ENCODE data around the gene PRCD.

The PRCD gene

DNA sequence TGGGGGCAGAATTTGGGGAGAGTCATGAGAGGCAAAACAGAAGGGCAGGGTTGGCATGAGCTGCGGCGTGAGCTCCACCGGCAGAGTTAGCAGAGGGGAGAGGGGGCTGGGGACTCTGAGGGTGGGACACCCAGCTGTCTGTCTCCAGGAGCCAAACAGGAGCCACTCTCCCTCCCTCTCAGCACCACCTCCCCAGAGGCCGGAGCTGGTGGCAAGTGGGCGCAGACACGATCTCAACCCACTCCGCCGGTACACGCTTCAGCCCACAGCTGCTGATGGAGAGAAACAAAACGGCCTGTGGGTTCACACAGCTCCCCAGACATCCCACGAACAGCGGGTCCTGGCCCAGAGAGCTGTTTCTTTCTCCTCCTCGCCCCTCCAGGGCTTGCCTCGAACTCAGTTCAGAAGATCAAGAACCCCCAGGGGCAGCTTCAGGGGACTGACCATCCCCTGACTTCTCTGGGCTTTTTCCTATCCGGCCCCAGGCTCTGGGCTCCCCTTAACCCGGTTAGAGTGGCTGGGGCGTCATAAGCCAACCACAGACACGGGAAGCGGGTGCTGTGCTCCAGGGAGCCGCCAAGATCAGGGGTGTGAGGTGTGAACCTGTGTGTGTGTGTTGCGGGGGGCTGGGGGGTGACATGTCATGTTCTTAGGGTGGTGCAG lies 46.2 kb upstream of the PRCD start:
- no peak overlapping the region for H3K4me3 ChIP-seq (replicated peaks; ENCODE audit: low read depth, low read length)
- TF ChIP-seq, protein P1, sequence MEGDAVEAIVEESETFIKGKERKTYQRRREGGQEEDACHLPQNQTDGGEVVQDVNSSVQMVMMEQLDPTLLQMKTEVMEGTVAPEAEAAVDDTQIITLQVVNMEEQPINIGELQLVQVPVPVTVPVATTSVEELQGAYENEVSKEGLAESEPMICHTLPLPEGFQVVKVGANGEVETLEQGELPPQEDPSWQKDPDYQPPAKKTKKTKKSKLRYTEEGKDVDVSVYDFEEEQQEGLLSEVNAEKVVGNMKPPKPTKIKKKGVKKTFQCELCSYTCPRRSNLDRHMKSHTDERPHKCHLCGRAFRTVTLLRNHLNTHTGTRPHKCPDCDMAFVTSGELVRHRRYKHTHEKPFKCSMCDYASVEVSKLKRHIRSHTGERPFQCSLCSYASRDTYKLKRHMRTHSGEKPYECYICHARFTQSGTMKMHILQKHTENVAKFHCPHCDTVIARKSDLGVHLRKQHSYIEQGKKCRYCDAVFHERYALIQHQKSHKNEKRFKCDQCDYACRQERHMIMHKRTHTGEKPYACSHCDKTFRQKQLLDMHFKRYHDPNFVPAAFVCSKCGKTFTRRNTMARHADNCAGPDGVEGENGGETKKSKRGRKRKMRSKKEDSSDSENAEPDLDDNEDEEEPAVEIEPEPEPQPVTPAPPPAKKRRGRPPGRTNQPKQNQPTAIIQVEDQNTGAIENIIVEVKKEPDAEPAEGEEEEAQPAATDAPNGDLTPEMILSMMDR (IDR thresholded peaks at IDR 0.05; ENCODE audit: low read length, missing control alignments), result no peak
- no peak for DNase-seq (ENCODE audit: low read depth)

- no peak for DNase-seq (ENCODE audit: low read depth)
- no peak overlapping the region for H3K4me3 ChIP-seq (replicated peaks; ENCODE audit: low read depth, low read length)
- TF ChIP-seq, protein P1 (IDR thresholded peaks at IDR 0.05; ENCODE audit: low read length, missing control alignments), result no peak
These were observed 44.0 kb upstream of the PRCD start for GRCh38 chr17:76495663-76496400.

- DNase-seq (ENCODE audit: low read depth), result no peak
- H3K4me3 ChIP-seq (replicated peaks; ENCODE audit: low read depth, low read length), result no peak overlapping the region
- TF ChIP-seq, protein P1 (IDR thresholded peaks at IDR 0.05; ENCODE audit: low read length, missing control alignments), result no peak
These were observed 43.4 kb upstream of the PRCD start for GRCh38 chr17:76496464-76496863.

DNA sequence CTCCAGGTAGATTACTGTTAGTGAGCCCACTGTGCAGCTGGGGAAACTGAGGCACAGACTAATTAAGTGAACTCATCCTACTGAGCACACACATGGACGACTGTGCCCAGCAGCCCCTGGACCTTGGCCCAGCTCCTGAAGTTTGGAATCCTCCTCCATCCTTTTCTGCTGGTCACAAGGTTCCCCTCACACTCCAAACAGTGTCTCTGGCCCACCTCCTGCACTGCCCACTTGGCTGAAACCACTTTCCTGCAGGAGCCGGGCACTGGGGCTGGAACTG lies 42.2 kb upstream of the PRCD start:
- no peak for DNase-seq (ENCODE audit: low read depth)
- H3K4me3 ChIP-seq (replicated peaks; ENCODE audit: low read depth, low read length), result peak overlapping the region; percentile 19
- TF ChIP-seq, protein P1 (IDR thresholded peaks at IDR 0.05; ENCODE audit: low read length, missing control alignments), result no peak

DNA sequence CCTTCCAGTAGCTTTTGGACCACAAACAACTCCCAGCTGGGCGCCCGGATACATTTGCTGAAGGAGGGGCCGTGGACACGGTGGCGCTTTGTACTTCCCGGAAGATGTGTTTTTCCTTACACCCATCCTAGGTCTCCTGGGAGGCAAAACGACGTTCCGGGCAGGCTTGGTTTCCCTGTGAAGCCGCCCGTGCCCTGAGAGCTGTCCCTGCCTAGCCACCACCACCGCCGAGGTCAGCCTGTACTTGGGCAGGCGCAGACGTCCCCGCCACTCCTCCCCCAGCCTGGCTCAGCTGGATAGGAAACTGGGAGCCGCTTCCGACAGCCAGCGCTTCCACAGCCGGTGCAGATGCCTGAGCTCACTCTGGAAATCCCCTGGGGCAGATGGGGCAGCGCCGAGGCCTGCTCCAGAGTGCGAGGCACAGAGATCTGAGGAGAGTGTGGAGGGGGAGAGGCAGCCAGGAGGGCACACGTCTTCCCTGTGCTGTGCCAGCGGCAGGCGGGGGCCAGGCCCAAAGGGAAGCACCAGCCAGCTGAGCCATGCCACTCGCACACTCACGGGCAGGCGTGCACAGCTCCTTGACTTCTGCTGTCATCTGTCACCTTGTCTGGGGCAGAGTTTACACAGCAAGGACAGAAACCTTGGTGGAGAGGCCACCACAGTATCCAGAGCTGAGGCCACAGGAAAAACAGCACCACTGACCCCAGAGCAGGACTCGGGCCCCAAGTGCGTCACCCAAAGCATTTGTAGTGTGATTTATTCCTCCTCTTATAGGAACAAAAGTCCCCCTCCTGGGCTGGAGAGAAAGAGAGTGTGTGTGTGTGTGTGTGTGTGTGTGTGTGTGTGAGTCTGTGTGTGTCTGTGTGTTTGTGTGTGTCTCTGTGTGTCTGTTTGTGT lies 41.6 kb upstream of the PRCD start:
- TF ChIP-seq, protein P1 (IDR thresholded peaks at IDR 0.05; ENCODE audit: low read length, missing control alignments), result no peak
- H3K4me3 ChIP-seq (replicated peaks; ENCODE audit: low read depth, low read length), result peak overlapping the region; percentile 19
- peak; percentile 89 for DNase-seq (ENCODE audit: low read depth)

- H3K4me3 ChIP-seq (replicated peaks; ENCODE audit: low read depth, low read length), result peak overlapping the region; percentile 14
- DNase-seq (ENCODE audit: low read depth), result no peak
- TF ChIP-seq, protein P1 (IDR thresholded peaks at IDR 0.05; ENCODE audit: low read length, missing control alignments), result no peak
These were observed 41.0 kb upstream of the PRCD start for GRCh38 chr17:76498876-76499251.

Measured in fibroblast of pulmonary artery (primary cell).